ENCODE data around the gene AGPAT1.
"Not testable (repeated sequence)": the region's sequence is repeated elsewhere in the genome, so short reads cannot be mapped to it uniquely, and the experiment has no call there.

AGPAT1 gene

DNA sequence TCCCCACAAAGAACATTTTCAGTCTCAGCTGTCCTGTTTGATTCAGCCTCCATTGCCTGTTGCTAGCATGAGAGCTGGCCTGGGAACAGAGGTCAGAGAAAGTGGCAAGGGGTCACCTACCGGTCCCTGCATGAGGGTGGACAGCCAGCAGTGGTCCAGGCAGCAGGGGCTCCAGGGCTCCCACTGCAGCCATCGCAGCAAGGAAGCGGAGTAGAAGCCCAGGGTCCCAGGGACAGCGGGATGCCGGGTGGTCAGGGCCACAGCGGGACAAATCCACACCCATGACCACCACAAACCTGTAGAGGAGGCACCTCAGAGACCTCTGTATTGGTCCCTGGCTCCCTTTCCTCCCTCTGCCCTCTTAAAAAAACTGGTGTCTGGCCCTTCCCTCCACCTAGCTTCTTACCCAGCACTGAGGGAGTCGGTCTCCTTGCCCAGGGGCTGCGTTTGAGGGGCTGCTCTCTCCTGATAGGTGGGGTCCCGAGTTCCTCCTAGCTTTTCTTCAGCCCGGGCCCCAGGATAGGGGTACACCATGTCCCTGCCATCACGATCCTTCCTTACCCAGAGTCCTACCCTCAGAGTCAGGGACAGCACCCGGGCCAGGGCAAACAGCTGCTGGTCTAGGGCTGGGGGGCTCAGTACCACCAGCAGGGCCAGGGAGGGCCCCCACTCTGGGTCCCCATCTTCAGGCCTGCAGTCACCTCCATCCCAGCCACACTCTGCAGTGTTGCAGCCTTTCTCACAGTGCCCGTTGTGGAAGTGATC, 25.0 kb upstream of the AGPAT1 start:
- DNase-seq (ENCODE audit: low read depth in 2 of 2): no peak

DNA sequence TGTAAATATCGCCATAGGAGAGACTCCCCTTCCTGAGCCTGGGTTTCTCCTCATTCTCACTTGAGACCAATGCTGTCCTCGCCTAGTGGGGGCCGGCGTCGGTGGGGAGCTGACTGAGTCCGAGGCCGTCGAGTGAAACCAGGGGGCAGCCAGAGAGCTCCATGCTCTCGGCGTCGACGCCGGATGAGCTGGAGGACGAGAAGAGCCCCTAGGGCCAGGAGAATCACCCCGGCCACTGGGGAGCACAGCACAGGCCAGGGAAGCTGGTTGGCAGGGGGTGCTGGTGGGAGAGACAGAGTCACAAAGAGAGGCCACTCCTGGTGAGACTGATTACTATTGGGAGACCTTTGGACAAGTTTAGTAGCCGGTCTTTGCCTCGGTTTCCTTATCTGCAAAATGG, 23.0 kb upstream of the AGPAT1 start:
- no peak for DNase-seq (ENCODE audit: low read depth in 2 of 2)

DNA sequence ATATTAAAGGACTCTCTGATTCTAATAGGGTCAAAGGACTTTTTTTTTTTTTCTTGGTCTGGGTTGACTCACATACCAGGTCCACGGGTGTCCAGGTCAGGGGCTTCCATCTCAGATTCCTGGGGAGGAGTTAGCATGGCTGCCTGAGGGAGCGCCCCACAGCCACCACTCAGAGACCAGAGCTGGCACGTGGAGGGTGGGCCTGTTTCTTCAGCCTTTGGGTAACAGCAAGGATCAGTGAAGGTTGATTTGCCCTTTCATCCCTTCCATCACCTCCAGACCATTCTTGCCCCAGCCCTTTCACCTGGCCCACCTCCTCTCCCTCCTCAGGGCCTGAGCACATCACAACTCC, 22.4 kb upstream of the AGPAT1 start:
- DNase-seq (ENCODE audit: low read depth in 2 of 2): no peak

DNA sequence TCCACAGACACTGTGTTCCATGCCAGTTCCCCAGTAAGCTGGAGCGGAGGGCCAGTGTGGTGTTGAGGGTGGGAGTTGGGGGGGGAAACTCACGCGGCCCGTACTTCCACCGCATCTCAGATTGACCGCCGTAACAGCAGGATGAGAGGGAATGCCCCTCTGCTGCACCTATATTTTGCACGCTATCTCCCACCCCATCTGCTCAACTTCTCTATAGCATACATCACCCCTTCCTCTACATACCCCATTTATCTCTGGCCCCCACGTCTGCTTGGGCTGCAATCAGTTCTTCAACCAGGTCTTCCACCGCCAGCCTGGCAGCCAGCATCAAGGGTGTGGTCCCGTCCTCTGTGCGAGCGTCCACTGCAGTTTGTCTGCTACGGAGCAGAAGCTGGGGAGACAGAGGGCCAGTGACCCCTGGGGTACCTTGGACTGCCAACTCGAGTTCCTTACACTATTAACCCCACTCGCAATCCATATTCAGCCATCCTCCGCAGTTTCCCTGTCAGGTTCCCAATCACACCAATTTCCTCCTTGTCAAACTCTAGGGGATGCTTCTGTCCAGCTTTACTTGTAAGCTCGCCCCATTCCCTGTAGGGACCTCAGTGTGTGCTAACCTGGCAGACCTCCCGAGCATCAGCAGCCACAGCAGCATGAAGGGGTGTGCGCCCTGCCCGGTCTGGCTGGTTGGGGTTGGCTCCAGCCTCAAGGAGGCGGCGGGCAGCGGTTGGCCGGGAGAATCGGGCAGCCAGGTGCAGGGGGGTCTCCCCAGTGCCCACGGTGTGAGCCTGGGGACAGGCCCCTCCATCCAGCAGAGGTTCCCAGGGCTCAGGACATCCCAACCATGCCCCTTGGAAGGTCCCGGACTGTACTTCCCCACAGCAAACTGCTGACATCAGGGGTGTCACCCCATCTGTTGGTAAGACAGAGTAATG, 21.1 kb upstream of the AGPAT1 start:
- DNase-seq (ENCODE audit: low read depth in 2 of 2): no peak

DNA sequence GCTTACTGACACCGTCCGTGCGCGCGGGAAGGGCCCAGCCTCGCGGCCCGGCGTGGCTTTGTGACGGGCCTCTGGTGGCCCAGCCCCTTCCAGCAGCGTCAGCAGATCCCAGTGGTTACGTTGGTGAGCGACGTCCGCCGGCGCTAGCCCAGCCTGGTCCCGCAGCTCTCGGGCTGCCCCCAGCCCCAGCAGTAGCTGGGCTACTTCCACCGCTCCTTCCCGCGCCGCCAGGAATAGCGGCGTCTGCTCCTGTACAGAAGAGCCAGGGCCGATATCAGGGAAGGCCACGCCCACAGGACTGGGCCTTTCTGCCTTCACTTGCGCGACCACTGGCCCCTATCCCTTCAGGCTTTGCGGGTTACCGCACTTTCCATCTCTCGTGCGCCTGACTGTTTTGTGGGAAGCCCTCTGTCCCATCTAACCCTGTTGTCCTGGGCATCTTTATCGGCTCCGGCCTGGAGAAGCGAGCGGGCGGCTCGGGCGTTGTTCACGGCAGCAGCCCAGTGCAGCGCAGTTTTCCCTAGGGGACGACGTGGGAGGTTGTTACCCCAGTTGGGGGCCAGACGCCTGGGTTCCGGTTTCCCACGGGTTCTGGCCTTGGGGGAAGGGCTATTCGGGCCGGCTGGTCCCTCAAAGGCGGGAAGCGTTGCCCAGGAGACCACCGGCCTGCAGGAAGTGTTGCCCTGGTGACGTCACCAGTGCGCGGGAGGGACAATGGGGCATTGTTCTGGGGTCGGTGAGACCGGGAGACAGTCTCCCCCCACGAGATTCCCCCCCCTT, 20.2 kb upstream of the AGPAT1 start:
- DNase-seq (ENCODE audit: low read depth in 2 of 2): no peak

DNA sequence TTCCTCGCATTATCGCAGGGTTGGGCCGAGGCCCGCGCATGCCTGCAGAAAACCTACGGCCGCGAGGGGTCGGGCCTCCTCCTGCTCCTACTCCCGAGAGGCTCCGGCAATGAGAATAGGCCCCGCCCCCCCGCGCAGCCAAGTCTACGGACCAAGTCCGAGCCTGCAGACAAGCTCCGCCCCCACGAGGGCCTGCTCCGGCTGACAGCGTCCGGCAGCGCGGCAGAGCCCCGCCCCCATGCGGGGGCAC, 19.7 kb upstream of the AGPAT1 start:
- peak; percentile 99 to 100 for DNase-seq (ENCODE audit: low read depth in 2 of 2)

DNA sequence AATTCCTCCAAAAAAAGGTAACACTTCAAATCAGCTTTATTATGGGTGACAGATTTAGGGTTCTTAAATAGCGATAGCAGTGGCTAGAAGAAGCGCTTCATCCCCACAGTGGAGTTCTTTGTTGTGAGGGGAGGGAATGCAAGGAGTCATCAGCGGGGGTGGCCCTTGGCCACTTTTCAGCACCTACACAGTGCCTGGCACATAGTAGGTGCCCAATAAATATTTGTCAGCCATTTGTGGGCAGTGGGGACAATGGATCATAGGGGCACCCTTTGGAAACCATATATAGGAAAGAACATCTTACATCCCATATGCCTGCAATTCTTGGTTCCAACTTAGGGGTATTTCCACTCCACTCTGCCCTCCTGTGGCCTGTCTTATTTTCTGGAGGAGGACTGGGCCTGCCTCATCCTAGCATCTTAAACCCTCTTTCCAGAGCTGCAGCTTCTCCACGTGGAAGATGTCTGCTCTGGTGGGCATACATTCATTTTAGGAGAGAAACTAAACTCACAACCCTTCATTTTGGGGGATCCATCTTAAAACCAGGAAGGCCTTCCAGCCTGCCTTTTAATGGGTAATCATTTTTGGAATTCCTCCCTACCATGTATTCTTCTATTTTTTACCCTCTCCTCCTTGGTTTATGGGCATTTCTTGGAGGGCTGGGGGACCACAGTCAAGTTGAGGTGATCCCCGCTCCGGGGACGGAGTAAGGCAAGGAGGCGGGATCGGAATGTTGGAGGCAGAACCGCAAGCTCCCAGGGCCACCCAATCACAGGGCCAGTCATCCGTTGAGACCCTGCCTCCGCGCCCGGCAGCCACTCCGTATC, 19.2 kb upstream of the AGPAT1 start:
- DNase-seq (ENCODE audit: low read depth in 2 of 2): no peak

- DNase-seq (ENCODE audit: low read depth in 2 of 2): no peak
These were observed 18.5 kb upstream of the AGPAT1 start for GRCh38 chr6:32194388-32194787.

- not testable (repeated sequence) for DNase-seq (ENCODE audit: low read depth in 2 of 2)
These were observed 17.2 kb upstream of the AGPAT1 start for GRCh38 chr6:32193096-32193495.

GRCh38 chr6:32192608-32193039, 16.7 kb upstream of the AGPAT1 start, which contains the start of gene GPSM3:
GPSM3 (minus strand) TSS chr6:32192643; CDS start chr6:32192513, 130 bp downstream.
- DNase-seq (ENCODE audit: low read depth in 2 of 2): no peak

DNA sequence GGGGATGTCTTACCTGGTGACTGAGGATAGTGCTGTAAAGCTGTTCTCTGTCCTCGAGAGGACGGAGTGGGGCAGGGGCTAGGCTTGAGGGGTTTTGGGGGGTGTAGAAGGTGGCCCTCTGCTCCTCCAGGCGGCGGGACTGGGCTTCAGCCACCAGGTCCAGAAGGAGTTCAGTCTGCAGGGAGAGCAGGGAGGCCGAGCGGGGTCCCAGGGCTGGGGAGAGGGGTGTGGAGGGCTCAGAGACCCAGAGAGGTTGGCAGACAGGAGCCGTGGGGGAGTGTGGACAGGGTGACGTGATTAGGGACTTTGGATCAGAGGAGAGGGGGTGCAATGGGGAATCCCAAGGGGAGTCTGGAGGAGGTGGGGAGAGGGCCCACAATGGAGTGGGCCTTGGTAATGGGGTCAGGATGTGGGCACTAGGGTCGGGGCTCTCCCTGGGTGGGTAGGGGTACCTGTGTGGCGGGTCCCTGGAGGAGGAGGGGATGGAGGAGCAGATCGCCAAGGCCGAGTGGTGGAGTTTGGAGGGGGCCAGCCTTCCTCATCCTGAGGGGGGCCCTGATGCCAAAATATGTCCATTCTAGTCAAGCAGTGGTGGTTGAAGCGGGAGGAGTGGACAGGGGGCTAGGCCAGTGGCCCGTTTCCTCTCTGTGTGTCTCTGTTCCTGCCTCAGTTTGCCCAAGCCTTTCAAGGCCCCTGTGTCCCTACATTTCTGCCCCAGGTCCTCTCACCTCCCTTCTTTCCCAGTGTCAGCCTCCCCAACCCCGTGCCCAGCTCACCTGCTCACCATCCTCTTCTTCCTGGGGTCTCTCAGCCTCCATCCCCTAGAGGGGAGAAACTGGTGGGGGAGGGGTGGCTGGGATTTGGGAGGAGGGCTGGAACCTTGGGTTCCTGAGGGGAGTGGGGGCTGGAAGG, 16.1 kb upstream of the AGPAT1 start:
- no peak for DNase-seq (ENCODE audit: low read depth in 2 of 2)

- no peak for DNase-seq (ENCODE audit: low read depth in 2 of 2)
These were observed 15.2 kb upstream of the AGPAT1 start for GRCh38 chr6:32190911-32191677.

DNA sequence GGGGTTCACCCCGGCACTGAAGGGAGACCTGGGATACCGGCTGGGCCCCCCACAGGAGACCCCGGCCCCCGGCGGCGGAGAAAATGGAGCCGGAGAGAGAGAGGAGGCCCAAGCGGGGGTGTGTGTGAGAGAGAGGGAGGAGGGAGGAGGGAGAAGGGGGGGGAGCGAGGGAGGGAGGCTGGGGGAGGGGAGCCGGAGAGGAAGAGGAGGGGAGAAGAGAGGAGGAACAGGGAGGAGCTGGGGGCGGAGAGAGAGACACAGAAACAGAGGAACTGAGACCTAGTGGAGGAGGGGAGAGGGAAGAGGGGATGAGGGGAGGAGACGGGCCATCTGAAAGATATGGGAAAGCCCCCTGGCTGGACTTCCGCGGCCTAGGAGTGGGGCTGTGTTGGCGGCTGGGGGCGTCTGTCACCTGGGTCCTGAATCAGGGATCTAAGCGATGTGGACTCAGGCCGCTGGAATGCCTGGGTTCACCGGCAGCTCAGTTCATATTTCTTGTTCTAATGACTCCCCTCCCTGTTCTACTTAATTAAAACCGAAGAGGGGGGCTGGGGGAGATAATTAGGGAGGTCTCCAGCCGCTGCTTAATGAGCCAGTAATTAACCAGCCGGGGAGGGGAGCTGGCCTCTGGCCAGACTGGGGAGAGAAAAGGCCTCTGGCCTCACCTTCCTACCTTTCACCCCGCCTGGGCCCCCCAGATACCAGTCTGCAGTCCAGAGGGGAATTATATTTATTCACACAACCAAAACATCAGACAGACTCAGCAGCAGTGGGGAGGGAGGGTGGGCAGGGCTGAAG, 14.4 kb upstream of the AGPAT1 start, which contains the start of gene PBX2:
PBX2 (minus strand) TSS at position 149 of the 798 bp plus-strand sequence. CDS start 287 bp downstream, outside the sequence.
- DNase-seq (ENCODE audit: low read depth in 2 of 2): peak; percentile 55 to 74

- DNase-seq (ENCODE audit: low read depth in 2 of 2): no peak
These were observed 13.8 kb upstream of the AGPAT1 start for GRCh38 chr6:32189742-32190053.

DNA sequence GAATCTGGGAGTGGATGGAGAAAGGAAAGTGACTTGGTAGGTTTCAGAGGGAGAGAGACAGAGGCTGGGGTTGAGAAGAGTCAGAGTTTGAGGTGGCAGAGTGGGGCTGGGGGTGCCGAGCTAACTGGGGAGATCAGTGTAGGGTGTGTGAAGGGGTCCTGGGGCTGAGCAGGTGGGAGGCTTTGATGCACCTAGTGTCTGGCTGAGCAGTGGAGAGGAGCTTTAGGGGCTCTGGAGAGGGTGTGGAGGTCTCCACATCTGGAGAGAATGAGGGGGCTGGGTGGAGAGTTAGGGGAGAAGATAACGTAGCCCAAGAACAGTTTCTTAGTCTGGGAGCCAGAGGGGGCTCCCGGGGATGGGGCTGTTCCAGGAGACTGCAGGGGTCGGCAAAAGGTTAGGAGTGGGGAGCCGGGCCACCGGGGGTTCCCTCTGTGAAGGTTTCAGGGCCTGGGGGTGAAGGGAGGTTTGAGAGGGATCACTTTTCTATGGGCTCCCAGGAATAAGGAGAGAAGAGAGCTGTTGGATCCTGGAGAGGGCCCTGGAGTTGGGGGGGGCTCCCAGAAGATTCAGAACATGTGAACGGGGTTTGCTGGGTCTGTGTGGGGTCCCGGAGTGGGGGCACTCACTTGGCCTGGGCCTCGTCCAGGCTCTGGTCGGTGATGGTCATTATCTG, 13.3 kb upstream of the AGPAT1 start:
- no peak for DNase-seq (ENCODE audit: low read depth in 2 of 2)

- no peak for DNase-seq (ENCODE audit: low read depth in 2 of 2)
These were observed 12.6 kb upstream of the AGPAT1 start for GRCh38 chr6:32188381-32189068.

DNA sequence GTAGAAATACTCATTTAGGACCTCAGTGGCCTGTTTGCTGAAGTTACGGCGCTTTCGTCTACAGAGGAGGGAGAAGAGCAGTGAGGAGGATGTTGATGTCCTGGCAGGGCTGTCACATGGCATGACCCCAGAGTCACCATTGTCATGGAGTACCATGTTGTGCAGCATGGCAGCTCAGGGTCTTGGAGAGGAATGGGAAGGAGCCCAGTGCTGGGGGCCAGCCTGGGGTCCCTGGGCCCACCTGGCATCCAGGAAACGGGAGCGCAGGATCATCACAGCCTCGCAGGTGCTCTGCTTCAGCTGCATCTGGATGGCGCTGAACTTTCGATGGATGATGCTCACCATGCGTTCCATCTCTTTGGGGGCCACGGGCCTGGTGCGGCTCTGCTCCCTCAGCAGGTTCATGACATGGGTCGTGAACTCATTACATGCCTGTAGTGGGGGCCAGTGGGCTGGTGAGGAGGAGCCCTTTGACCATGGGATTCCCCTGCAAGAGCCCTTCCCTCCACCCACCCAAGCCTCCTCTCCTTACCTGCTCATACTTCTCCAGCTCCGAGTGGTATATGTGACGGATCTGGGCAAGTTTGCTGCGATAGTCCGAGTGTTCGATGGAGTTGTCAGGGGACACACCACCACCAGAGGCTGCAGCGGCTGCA, 12.0 kb upstream of the AGPAT1 start:
- not testable (repeated sequence) for DNase-seq (ENCODE audit: low read depth in 2 of 2)
